ENCODE measurements around the gene NDC1.
"Not testable (repeated sequence)": the region's sequence is repeated elsewhere in the genome, so short reads cannot be mapped to it uniquely, and the experiment has no call there.

Gene NDC1

DNA sequence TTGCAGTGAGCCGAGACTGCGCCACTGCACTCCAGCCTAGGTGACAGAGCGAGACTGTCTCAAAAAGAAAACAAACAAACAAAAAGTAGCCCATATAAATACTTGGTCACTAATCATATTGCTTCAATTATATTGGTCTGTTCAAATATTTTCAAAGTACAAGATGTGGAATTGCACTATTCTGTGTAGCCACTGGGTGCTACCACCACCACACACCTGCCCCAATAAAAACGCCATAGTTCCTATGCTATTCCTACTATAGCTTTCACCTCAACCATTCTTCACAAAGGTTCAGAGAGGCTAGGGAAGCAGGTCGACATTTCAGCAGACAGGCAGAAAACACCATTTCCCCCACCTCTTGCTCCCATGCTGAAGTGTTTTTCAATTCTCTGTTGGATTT, 16.7 kb downstream of the NDC1 start:
- Mint-ChIP-seq H3K27ac (peak overlapping the region; percentile 50), H3K9me3 (peaks cover 10% of the 10 kb centered on the region), H3K36me3 (ENCODE audit: low read depth) (peaks cover 58% of the 10 kb centered on the region), H3K4me3 (no peak overlapping the region), H3K4me1 (no peaks in the 10 kb centered on the region), H3K27me3 (ENCODE audit: low read depth, poor library complexity) (no peaks in the 10 kb centered on the region)
- no peak for TF ChIP-seq CTCF (IDR thresholded peaks at IDR 0.05)
- DNase-seq: no peak

DNA sequence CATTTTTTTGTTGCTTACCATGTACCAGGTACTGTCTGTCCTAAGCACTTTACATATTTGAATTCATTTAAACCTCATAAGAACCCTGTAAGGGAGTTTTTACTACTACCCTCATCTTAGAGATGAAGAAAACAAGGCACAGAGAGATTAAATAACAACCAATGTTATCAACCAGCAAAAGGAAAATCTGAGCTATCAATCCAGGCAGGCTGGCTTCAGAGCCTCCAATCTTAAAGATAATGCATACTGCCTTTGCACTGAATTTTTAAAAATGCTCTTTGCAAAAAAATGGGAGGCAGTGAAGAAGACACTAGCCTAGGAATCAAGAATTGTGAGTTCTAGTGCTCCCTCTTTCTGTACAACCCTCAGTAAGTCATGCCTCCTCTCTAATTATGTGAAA, 18.7 kb downstream of the NDC1 start:
- Mint-ChIP-seq H3K36me3 (ENCODE audit: low read depth) (peaks cover 68% of the 10 kb centered on the region), H3K27ac (no peak overlapping the region), H3K9me3 (peaks cover 30% of the 10 kb centered on the region), H3K4me3 (no peak overlapping the region), H3K27me3 (ENCODE audit: low read depth, poor library complexity) (no peaks in the 10 kb centered on the region), H3K4me1 (no peaks in the 10 kb centered on the region)
- DNase-seq: no peak
- TF ChIP-seq CTCF (IDR thresholded peaks at IDR 0.05): no peak

DNA sequence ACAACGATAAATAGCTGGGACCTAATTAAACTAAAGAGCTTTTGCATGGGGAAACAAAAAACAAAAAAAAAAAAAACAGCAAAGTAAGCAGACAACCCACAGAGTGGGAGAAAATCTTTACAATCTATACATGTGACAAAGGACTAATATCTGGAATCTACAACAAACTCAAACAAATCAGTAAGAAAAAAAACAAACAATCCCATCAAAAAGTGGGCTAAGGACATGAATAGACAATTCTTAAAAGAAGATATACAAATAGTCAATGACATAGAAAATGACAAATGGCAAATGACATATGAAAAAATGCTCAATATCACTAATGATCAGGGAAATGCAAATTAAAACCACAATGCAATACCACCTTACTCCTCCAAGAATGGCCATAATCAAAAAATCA, 21.5 kb downstream of the NDC1 start:
- H3K27me3 Mint-ChIP-seq (ENCODE audit: low read depth, poor library complexity); H3K27ac Mint-ChIP-seq; H3K4me3 Mint-ChIP-seq; DNase-seq; H3K4me1 Mint-ChIP-seq: not testable (repeated sequence)
- H3K36me3 Mint-ChIP-seq (ENCODE audit: low read depth): peaks cover 94% of the 10 kb centered on the region
- peaks cover 57% of the 10 kb centered on the region for H3K9me3 Mint-ChIP-seq

GRCh38 chr1:53815484-53815883, 22.6 kb downstream of the NDC1 start:
- DNase-seq; H3K4me1 Mint-ChIP-seq; H3K27ac Mint-ChIP-seq; H3K4me3 Mint-ChIP-seq; H3K27me3 Mint-ChIP-seq (ENCODE audit: low read depth, poor library complexity): not testable (repeated sequence)
- Mint-ChIP-seq H3K36me3 (ENCODE audit: low read depth) (peaks cover 100% of the 10 kb centered on the region), H3K9me3 (peaks cover 60% of the 10 kb centered on the region)

- Mint-ChIP-seq H3K36me3 (ENCODE audit: low read depth) (peaks cover 88% of the 10 kb centered on the region), H3K4me3 (no peak overlapping the region), H3K27ac (peak overlapping the region; percentile 20), H3K27me3 (ENCODE audit: low read depth, poor library complexity) (no peaks in the 10 kb centered on the region), H3K4me1 (no peaks in the 10 kb centered on the region), H3K9me3 (peaks cover 50% of the 10 kb centered on the region)
- no peak for TF ChIP-seq CTCF (IDR thresholded peaks at IDR 0.05)
- no peak for DNase-seq
These were observed 26.7 kb downstream of the NDC1 start for GRCh38 chr1:53811414-53811851.

DNA sequence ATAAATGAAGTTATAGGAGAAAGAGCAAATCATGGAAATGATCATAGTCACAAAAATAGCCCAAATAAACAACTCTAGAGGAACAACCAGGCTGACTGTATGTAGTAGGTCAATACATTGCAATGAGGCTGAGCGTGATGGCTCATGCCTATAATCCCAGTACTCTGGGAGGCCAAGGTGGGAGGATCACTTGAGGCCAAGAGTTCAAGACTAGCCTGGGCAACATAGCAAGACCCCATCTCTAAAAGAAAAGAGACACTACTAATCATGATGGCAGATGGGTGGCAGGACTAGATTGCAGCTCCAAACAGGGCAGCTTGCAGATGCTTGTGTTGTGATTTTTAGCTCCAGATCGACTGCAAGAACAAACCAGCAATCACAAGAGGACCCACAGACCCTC, 27.6 kb downstream of the NDC1 start:
- H3K4me1 Mint-ChIP-seq: no peaks in the 10 kb centered on the region
- peaks cover 84% of the 10 kb centered on the region for H3K36me3 Mint-ChIP-seq (ENCODE audit: low read depth)
- no peaks in the 10 kb centered on the region for H3K27me3 Mint-ChIP-seq (ENCODE audit: low read depth, poor library complexity)
- DNase-seq: no peak
- peak overlapping the region; percentile 27 for H3K27ac Mint-ChIP-seq
- TF ChIP-seq CTCF (IDR thresholded peaks at IDR 0.05): no peak
- no peak overlapping the region for H3K4me3 Mint-ChIP-seq
- peaks cover 40% of the 10 kb centered on the region for H3K9me3 Mint-ChIP-seq

DNA sequence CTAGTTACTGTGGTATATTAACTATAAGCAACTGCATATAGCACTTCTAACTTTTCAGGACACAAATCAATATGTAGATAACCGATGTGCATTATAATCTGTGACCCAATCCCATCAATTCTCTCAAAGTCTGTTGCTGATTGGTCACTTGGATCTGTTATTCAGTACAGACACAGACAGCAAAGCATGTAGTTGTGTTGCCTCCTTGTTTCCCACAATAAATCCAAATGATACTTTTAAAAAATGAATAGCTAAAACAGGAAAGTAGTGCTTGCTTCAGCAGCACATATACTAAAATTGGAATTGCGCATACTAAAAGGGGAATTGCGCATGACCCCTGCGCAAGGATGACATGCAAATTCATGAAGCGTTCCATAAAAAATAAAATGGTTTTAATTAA, 28.1 kb downstream of the NDC1 start:
- Mint-ChIP-seq H3K27me3 (ENCODE audit: low read depth, poor library complexity) (no peaks in the 10 kb centered on the region), H3K4me3 (no peak overlapping the region), H3K9me3 (peaks cover 35% of the 10 kb centered on the region), H3K27ac (no peak overlapping the region), H3K4me1 (no peaks in the 10 kb centered on the region), H3K36me3 (ENCODE audit: low read depth) (peaks cover 79% of the 10 kb centered on the region)
- DNase-seq: no peak
- TF ChIP-seq CTCF (IDR thresholded peaks at IDR 0.05): no peak
